Esophagus (tissue), 2 donors: ENCODE results near the gene BCL2. TPM values are rescaled to one million over a fixed set of nuclear protein-coding genes. Genes with fewer than 3 reads are reported as not detected.
"Not testable (repeated sequence)": the region's sequence is repeated elsewhere in the genome, so short reads cannot be mapped to it uniquely, and the experiment has no call there.

Experiments used
- H3K27ac ChIP-seq, 2 donors: one replicate each; pipeline ENCODE4 v1.5.1; 2013; ENCODE audit warnings: low read depth in 2 of 2, mild to moderate bottlenecking in 2 of 2, inconsistent platforms in 1 of 2, low read length in 1 of 2, moderate library complexity in 1 of 2
- H3K27me3 ChIP-seq, 2 donors: one replicate each; pipeline ENCODE4 v1.6.1; 2013; ENCODE audit warnings: low read length in 2 of 2, control low read depth in 1 of 2, mild to moderate bottlenecking in 1 of 2; ENCODE audit not compliant: insufficient read depth in 2 of 2, control insufficient read depth in 1 of 2
- H3K36me3 ChIP-seq, 2 donors: one replicate each; pipeline ENCODE4 v1.6.1; 2013; ENCODE audit warnings: low read length in 1 of 2; ENCODE audit not compliant: control insufficient read depth in 2 of 2, insufficient read depth in 2 of 2
- H3K4me1 ChIP-seq, 2 donors: one replicate each; pipeline ENCODE4 v1.6.1; 2013; ENCODE audit warnings: low read length in 1 of 2; ENCODE audit not compliant: control insufficient read depth in 2 of 2, insufficient read depth in 2 of 2
- H3K4me3 ChIP-seq, 2 donors: one replicate each; pipeline ENCODE4 v1.5.1; 2013; ENCODE audit warnings: low read length in 2 of 2, mild to moderate bottlenecking in 2 of 2, low read depth in 1 of 2, moderate library complexity in 1 of 2
- H3K9me3 ChIP-seq, 2 donors: one replicate each; pipeline ENCODE4 v1.6.1; 2013; ENCODE audit warnings: mild to moderate bottlenecking in 2 of 2, low read depth in 1 of 2, low read length in 1 of 2, moderate library complexity in 1 of 2; ENCODE audit not compliant: control insufficient read depth in 2 of 2, insufficient read depth in 1 of 2
- WGBS, 2 donors: extraction: QIAGEN DNeasy Blood & Tissue Kit; methylation state at CpG; one replicate each; pipeline ENCODE4 v1.1.7; 2013; 5-methylcytosine and 5-hydroxymethylcytosine counted together
- polyA plus RNA-seq, 2 donors: library from polyadenylated mRNA; stranded (reverse); fragments of 200-250 nt; gene quantifications; one replicate each; pipeline ENCODE4 v1.2.3, GENCODE V29; 2013
- donor health status: healthy with polysubstance abuse.
- donor health status: Bipolar disorder and iron deficiency.

Gene BCL2
- polyA plus RNA-seq, 2 donors, result 1.3 to 1.9 TPM

- 91 to 95% methylated on average over 3 of the region's 3 CpGs for WGBS, 2 donors
- H3K9me3 ChIP-seq, H3K36me3 ChIP-seq, H3K27me3 ChIP-seq, H3K27ac ChIP-seq, H3K4me3 ChIP-seq: not testable (repeated sequence)
- H3K4me1 ChIP-seq, result peaks cover 0 to 21% of the 10 kb centered on the region in 2 donors
Observed at GRCh38 chr18:63201456-63201855, 118.1 kb downstream of the BCL2 start.

DNA sequence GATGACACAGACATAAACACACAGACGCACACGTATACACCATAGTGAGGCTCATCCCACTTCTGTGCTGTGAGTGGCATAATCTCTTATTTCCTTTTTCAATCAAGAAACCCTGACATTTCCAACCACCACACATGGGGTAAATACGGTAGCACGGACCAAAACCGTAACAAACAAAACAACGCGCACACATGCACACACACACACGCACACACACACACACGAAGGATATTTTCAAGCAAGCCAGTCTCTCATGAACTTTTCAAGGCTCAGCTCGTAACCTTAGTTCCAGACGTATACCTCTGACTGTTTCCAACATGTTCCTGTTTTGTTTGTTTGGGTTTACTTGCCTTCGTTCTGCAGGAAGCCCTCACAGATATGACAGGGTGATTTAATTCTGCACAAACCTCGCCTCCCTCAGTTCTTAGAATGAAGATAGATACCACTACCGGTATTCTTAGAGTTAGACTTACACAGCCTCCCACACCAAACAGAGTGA is 119.8 kb downstream of the BCL2 start:
- H3K9me3 ChIP-seq, result peaks cover 0 to 2% of the 10 kb centered on the region in 2 donors
- H3K27me3 ChIP-seq, result no peaks in the 10 kb centered on the region
- no peaks in the 10 kb centered on the region for H3K36me3 ChIP-seq
- peaks cover 0 to 21% of the 10 kb centered on the region in 2 donors for H3K4me1 ChIP-seq
- H3K27ac ChIP-seq, result no peak overlapping the region
- WGBS, 2 donors, result 36 to 48% methylated on average over 14 of the region's 14 CpGs
- no peak overlapping the region for H3K4me3 ChIP-seq

- H3K9me3 ChIP-seq, result peaks cover 0 to 2% of the 10 kb centered on the region in 2 donors
- H3K27ac ChIP-seq, result no peak overlapping the region
- WGBS, 2 donors, result 83 to 85% methylated on average over 5 of the region's 5 CpGs
- H3K4me3 ChIP-seq, result peak overlapping the region in 1 of 2 donors; percentile 2
- peaks cover 0 to 21% of the 10 kb centered on the region in 2 donors for H3K4me1 ChIP-seq
- H3K36me3 ChIP-seq, result no peaks in the 10 kb centered on the region
- H3K27me3 ChIP-seq, result no peaks in the 10 kb centered on the region
Observed at GRCh38 chr18:63198868-63199742, 120.5 kb downstream of the BCL2 start.

DNA sequence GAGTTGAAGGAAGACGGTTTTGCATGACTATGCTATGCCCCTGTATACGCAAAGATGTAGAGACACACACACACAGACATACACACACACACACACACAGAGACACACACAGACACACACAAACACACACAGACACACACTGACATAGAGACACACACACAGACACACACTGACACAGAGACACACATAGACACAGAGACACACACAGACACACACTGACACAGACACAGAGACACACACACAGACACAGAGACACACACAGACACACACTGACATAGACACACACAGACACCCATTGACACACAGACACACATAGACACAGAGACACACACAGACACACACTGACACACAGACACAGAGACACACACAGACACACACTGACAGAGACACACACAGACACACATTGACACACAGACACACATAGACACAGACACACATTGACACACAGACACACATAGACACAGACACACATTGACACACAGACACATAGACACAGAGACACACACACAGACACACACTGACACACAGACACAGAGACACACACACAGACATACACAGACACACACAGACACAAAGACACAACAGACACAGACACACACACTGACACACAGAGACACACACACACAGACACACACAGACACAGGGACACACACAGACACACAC is 121.3 kb downstream of the BCL2 start:
- WGBS, 2 donors, result 61 to 62% methylated on average over 2 of the region's 2 CpGs
- peaks cover 0 to 21% of the 10 kb centered on the region in 2 donors for H3K4me1 ChIP-seq
- peaks cover 0 to 2% of the 10 kb centered on the region in 2 donors for H3K9me3 ChIP-seq
- H3K27me3 ChIP-seq, result no peaks in the 10 kb centered on the region
- no peak overlapping the region for H3K27ac ChIP-seq
- peak overlapping the region in 1 of 2 donors; percentile 2 for H3K4me3 ChIP-seq
- no peaks in the 10 kb centered on the region for H3K36me3 ChIP-seq

DNA sequence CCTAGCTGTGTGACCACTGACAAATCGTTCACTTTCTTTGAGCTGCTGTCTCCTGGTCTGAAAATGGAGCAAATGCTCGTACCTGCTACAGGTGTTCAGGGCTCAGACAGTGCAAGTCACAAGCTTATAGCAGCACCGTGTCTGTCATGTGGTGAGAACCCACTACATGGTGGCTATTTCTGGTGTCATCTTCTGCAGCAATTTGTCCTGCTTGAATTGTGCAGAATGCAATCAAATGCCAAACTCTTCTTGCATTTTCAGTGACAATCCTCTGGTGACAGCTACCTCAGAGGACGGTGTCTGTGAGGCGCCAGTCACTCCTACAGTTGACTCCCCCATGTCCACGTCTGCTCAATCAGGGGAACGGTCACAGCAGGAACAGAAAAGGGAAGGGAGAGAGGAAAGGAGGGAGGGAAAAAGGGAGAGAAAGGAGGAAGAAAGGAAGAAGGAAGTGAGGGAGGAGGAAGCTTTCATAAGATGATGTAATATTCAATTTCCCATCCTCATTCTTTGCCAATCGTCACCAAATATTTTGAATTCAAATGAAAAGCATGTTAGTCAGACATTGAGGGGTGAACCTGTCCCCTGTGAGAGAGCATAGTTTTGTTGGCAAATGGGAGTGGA is 122.2 kb downstream of the BCL2 start:
- H3K27ac ChIP-seq, result peak overlapping the region in 1 of 2 donors; percentile 36
- peaks cover 0 to 2% of the 10 kb centered on the region in 2 donors for H3K9me3 ChIP-seq
- H3K27me3 ChIP-seq, result no peaks in the 10 kb centered on the region
- H3K4me3 ChIP-seq, result no peak overlapping the region
- no peaks in the 10 kb centered on the region for H3K36me3 ChIP-seq
- peaks cover 0 to 17% of the 10 kb centered on the region in 2 donors for H3K4me1 ChIP-seq
- 46 to 60% methylated on average over 8 of the region's 8 CpGs for WGBS, 2 donors

DNA sequence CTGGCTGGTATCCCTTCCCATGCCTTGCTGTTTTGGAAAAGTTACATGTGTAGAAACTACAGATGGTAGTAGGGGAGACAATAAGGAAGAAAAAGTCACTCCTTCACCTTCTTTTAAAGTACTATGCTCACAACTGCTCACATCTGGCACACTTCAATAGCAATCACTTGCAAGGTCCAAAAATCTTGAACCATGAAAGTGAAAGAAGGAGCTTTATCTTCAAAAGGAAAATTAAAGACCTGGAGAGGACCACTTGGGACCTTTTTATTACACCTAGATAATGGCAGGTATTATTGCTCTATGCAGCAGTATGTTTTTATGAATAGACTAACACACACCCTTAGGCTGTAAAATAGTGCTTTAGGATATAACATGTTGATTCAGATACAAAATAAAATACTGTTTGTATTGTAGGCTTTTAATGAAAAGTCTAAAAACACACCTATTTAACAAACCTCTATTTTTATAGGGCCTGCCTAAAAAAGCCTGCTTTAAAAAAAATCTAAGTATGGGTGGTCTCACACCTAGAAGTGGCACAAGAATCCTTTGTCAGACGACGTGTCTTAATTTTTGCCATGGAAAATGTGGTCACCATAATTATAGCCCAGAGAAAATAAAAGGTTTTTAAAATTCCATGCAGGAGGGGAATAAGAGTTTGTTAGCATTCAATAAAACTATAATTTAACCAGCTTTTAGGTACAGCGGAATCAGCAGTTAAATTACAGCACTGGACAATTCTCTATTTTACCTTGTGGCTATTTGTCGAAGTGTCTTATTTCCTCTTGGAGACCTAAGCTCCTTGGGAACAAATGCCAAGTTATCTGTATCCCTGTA is 124.0 kb downstream of the BCL2 start:
- Histone ChIP-seq H3K4me3 (no peak overlapping the region), H3K27ac (no peak overlapping the region), H3K36me3 (no peaks in the 10 kb centered on the region), H3K27me3 (no peaks in the 10 kb centered on the region), H3K4me1 (peaks cover 0 to 16% of the 10 kb centered on the region in 2 donors), H3K9me3 (peaks cover 0 to 2% of the 10 kb centered on the region in 2 donors)
- WGBS, 2 donors, result 84 to 86% methylated on average over 4 of the region's 4 CpGs

- H3K36me3 ChIP-seq, result no peaks in the 10 kb centered on the region
- H3K9me3 ChIP-seq, result no peaks in the 10 kb centered on the region
- no peaks in the 10 kb centered on the region for H3K27me3 ChIP-seq
- no peaks in the 10 kb centered on the region for H3K4me1 ChIP-seq
- H3K4me3 ChIP-seq, result no peak overlapping the region
- 71 to 72% methylated on average over 3 of the region's 3 CpGs for WGBS, 2 donors
- no peak overlapping the region for H3K27ac ChIP-seq
Observed at GRCh38 chr18:63192885-63193349, 126.7 kb downstream of the BCL2 start.

DNA sequence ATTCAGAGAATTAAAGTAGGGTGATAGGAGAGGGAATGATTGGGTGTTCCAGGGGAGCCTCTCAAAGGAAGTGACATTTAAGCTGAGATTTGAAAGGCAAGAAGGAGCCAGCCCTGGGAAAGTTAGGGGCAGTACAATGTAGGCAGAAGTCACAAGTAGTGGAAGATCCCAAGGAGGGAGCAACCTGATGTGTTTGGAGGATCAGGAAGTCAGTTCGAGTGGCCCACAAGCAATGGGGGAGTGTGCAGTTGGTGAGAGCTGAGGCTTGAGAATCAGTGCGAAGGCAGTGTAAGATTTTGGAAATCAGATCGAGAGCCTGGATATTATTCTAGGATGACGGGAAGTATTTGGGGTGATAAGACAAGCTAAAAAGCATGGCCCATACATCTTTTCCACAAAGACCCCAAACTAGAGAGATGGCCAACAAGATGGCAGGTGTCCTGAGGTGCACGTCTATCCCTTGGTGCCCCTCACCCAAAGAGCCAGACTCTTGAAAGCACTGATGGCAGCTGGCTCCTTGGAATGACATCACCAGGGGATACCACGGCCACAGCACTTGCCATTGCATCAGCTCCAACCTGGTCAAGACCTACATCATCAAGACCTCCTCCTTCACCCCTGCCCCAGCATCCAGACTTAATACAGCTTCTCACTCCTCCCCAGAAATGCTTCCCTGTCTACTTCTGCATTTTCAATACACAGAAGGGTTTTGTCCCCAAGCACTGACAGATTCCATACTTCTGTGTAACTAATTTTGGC is 127.3 kb downstream of the BCL2 start:
- 89 to 94% methylated on average over 6 of the region's 6 CpGs for WGBS, 2 donors
- Histone ChIP-seq H3K36me3 (no peaks in the 10 kb centered on the region), H3K9me3 (no peaks in the 10 kb centered on the region), H3K4me3 (no peak overlapping the region), H3K4me1 (no peaks in the 10 kb centered on the region), H3K27me3 (no peaks in the 10 kb centered on the region), H3K27ac (no peak overlapping the region)
